A673 (cell line): Measurements from ENCODE around the gene NRG4.

Experiments
- CTCF ChIP-seq: fragments of 300-800, 200-600 bp; sonication (generic); conservative IDR thresholded peaks from 2 replicates; pipeline ENCODE4 v1.5.1; 2017; ENCODE audit warnings: low read depth, mild to moderate bottlenecking, antibody characterized with exemption, low read length, moderate library complexity, mixed read lengths
- EZH2 ChIP-seq: fragments of 200-600 bp; sonication (generic); IDR thresholded peaks from 2 replicates; pipeline ENCODE4 v1.6.1; 2017; ENCODE audit warnings: borderline replicate concordance, low read depth, mild to moderate bottlenecking, mixed read lengths, antibody characterized with exemption, low read length; ENCODE audit not compliant: poor library complexity, severe bottlenecking

- TF ChIP-seq CTCF = no peak
- no peak for TF ChIP-seq EZH2
Observed at GRCh38 chr15:76035593-76035992, 23.4 kb upstream of the NRG4 start.
